Tongue (tissue), 3 donors: ENCODE data around the gene C1orf87. TPM values are rescaled to one million over a fixed set of nuclear protein-coding genes. Genes with fewer than 3 reads are reported as not detected.
A peak's percentile ranks its signal among the peaks of the same experiment; 100 is the strongest.

Experiments used
- DNase-seq: peaks from one replicate; pipeline ENCODE4 v3.0.0-alpha.2; 2015
- small RNA-seq: library from RNA; depleted of rRNA; stranded (forward); fragments of <200 nt; gene quantifications from one replicate; pipeline ENCODE3, GENCODE V24; 2014; ENCODE audit warnings: low replicate concordance
- total RNA-seq: library from RNA; depleted of rRNA; stranded (reverse); fragments of >200 nt; gene quantifications from one replicate; pipeline ENCODE4 v1.2.3, GENCODE V29; 2014

C1orf87 gene
- total RNA-seq, 1 donor from 2014 or later, result 0.51 TPM

DNA sequence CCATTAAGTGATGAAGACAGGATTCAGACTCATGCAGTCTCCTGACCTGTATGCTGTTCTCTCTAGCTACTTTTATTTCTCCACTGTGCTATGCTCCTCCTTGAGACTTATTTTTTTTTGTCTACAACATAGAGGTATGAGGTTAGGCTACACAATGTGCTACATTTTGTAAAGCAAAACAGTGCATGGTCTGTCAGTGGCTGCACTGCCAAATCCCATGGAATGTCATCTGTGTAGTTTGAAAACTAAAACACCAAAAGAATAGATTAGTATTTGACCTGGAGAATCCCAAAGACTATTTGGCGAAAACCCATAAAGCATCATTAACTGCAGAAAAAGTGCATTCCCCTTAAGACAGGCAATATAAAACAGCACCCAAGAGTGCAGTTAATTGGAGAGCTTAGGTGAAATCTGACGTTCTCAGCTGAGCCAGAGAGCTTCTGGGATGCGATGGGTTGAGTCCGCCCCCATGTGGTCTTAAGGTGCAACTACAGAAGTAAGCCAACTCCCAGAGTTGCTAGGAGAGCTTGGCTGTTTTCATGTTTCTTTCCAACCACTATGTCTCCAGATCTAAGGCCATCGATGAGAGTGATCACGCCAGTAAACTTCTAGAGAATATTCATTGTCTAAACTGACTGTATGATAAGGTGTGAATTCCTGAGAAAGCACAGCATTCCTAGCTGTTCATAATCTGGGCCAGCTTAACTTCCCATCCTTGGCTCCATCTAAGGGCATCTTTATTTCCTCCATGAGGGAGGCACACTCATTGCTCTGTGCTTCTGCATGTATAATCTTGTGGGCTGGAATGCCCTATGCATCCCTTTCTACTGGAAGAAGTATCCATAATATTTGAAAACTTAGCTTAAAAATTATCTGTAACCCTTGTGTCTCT is 126.3 kb downstream of the C1orf87 start:
- peak; percentile 87 for DNase-seq

DNA sequence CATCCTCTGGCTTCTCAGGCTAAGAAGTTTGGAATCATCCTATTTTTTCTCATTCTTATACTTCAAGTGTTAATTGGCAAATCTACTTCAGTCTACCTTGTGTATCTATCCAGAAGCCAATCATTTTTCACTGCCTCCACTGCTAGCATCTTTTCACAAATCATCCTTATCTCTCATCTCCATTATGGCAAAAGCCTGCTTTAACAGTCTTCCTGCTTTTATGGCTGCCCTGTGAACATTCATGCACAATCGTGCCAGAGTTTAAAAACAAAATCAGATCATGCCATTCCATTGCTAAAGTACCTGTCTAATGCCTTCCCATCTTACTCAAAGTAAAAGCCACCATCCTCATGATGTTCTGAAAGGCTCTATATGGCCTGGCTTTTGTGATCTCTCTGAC is 127.8 kb downstream of the C1orf87 start:
- no peak for DNase-seq

Small RNA genes within 50 kb of the gene (small RNA-seq; reads per million reads assigned to genes)
- gene RN7SL475P, result not detected

Other genes starting within 250 kb of the C1orf87 start
- gene CYP2J2, start 147.0 kb downstream of the C1orf87 start, total RNA-seq, result 24.1 TPM